ENCODE measurements around the gene ATRN. TPM values are rescaled to one million over a fixed set of nuclear protein-coding genes. Genes with fewer than 3 reads are reported as not detected.

ATRN gene
- total and polyA plus RNA-seq, 2 experiments from 2014 or later = 2.2 to 18.3 TPM

GRCh38 chr20:3514012-3514642, 43.3 kb downstream of the ATRN start (continued):
- no peak for TF ChIP-seq NANOG (IDR thresholded peaks at IDR 0.05; ENCODE audit: borderline replicate concordance)
- no peak for TF ChIP-seq EZH2phosphoT487 (IDR thresholded peaks at IDR 0.05; ENCODE audit: unreplicated experiment)
- TF ChIP-seq STAT1 (IDR thresholded peaks at IDR 0.05; ENCODE audit: unreplicated experiment) = no peak
- TF ChIP-seq CREB1 (CRISPR knock-in tag; IDR thresholded peaks at IDR 0.05; ENCODE audit: low read depth) = no peak

- Histone ChIP-seq H3K4me2 (no peak overlapping the region), H3K4me3 (no peak overlapping the region), H3K4me1 (ENCODE audit: insufficient read depth) (no peaks in the 10 kb centered on the region), H3K36me3 (ENCODE audit: insufficient read depth) (no peaks in the 10 kb centered on the region), H3K27ac (ENCODE audit: low read depth) (no peak overlapping the region), H2AFZ (no peak overlapping the region), H4K20me1 (replicated peaks; ENCODE audit: insufficient read depth) (no peaks in the 10 kb centered on the region; the same call in 1 of the 2 replicates), H3K79me2 (replicated peaks; ENCODE audit: insufficient read depth) (0 out of 2 replicates have a peak, but pooled peaks cover 3% of the 10 kb centered on the region), H3F3A (replicated peaks; ENCODE audit: low read depth) (no peaks in the 10 kb centered on the region), H3K27me3 (ENCODE audit: insufficient read depth) (no peaks in the 10 kb centered on the region), H3K9me2 (ENCODE audit: insufficient read depth) (no peaks in the 10 kb centered on the region)
- Mint-ChIP-seq H3K9me3 (no peaks in the 10 kb centered on the region; the same call in 2 of the 3 replicates), H3K27ac (no peak overlapping the region), H3K27me3 (ENCODE audit: insufficient read depth, low read depth, poor library complexity) (no peaks in the 10 kb centered on the region), H3K4me3 (no peak overlapping the region), H3K36me3 (ENCODE audit: low read depth) (peaks cover under 1% of the 10 kb centered on the region; the same call in 1 of the 3 replicates), H3K4me1 (no peaks in the 10 kb centered on the region; the same call in 2 of the 3 replicates)
- DNase-seq (ENCODE audit: low spot score) (no peak), ATAC-seq (no peak)
- TF ChIP-seq ZNF462 (CRISPR knock-in tag; IDR thresholded peaks at IDR 0.05) = no peak
- TF ChIP-seq EZH2phosphoT487 (IDR thresholded peaks at IDR 0.05; ENCODE audit: unreplicated experiment) = no peak
- no peak for TF ChIP-seq STAT1 (IDR thresholded peaks at IDR 0.05; ENCODE audit: unreplicated experiment)
- TF ChIP-seq POLR2AphosphoS5 (IDR thresholded peaks at IDR 0.05; ENCODE audit: low read depth) = no peak
- TF ChIP-seq CTCF (conservative IDR thresholded peaks at IDR 0.05; ENCODE audit: low read depth in 2 of 2) = no peak
- TF ChIP-seq ZNF114 (CRISPR knock-in tag; IDR thresholded peaks at IDR 0.05) = no peak
- no peak for TF ChIP-seq JUNB (IDR thresholded peaks at IDR 0.05; ENCODE audit: unreplicated experiment)
- TF ChIP-seq ZNF331 (CRISPR knock-in tag; IDR thresholded peaks at IDR 0.05; ENCODE audit: low read depth) = no peak
- TF ChIP-seq EZH2 (IDR thresholded peaks at IDR 0.05; ENCODE audit: low read depth, unreplicated experiment) = no peak
- TF ChIP-seq ETS1 (IDR thresholded peaks at IDR 0.05) = no peak
Measured at GRCh38 chr20:3515379-3516170, 44.8 kb downstream of the ATRN start.
